GM12874 (cell line): ENCODE measurements around the gene SH3GL1.

Experiments used
- TF ChIP-seq, protein P1 (sequence below): IDR thresholded peaks from 2 replicates; pipeline ENCODE4 v1.5.1; 2011; ENCODE audit warnings: low read depth, mild to moderate bottlenecking, control low read depth, low read length, moderate library complexity; ENCODE audit not compliant: insufficient read depth

SH3GL1 gene

DNA sequence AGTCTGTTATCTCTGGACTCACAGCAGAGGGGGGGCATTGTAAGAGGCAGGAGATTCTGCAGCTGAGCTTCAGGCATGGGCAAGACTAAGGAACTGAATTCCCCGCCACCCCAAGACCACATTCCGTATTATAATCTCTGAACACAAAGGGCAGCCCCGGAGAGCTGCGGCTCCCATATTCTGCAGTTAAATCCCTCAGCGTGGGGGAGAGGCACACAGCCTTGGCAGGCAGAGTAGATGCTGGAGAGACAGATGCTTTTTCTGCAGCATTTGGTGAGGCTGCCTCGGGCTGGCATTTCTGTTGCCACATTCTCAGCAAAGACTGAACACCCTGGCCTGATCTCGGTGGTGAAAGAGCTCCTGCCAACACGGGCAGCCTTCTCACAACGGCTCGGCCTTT, 15.0 kb upstream of the SH3GL1 start:
- TF ChIP-seq, protein P1, sequence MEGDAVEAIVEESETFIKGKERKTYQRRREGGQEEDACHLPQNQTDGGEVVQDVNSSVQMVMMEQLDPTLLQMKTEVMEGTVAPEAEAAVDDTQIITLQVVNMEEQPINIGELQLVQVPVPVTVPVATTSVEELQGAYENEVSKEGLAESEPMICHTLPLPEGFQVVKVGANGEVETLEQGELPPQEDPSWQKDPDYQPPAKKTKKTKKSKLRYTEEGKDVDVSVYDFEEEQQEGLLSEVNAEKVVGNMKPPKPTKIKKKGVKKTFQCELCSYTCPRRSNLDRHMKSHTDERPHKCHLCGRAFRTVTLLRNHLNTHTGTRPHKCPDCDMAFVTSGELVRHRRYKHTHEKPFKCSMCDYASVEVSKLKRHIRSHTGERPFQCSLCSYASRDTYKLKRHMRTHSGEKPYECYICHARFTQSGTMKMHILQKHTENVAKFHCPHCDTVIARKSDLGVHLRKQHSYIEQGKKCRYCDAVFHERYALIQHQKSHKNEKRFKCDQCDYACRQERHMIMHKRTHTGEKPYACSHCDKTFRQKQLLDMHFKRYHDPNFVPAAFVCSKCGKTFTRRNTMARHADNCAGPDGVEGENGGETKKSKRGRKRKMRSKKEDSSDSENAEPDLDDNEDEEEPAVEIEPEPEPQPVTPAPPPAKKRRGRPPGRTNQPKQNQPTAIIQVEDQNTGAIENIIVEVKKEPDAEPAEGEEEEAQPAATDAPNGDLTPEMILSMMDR = no peak

DNA sequence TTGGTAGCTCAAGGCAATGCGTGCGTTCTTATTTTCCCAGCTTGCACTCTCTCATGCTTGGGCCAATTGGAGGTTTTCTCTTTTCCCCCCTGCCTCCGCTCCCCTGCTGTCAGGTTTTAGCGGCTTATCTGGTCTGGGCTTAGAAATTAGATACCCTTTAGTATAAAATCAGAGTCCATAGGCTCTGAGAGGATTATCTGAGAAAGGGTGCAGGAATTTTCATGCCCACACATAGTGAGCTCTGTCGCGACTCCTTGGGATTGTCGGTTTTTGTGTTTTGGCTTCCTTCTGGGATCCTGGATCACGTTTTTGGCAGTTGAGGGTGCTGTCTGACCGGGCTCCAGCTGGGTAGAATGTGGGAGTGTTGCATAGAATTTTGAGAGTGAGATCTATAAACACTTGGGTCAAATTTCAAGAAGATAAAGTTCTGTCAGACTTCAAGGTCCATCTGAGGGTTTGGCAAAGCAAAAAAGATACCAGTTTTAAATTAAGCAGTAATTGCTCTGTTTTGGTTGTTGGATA, 14.5 kb upstream of the SH3GL1 start:
- TF ChIP-seq, protein P1 = no peak

- TF ChIP-seq, protein P1 = no peak
Measured at GRCh38 chr19:4414144-4414799, 13.9 kb upstream of the SH3GL1 start.

DNA sequence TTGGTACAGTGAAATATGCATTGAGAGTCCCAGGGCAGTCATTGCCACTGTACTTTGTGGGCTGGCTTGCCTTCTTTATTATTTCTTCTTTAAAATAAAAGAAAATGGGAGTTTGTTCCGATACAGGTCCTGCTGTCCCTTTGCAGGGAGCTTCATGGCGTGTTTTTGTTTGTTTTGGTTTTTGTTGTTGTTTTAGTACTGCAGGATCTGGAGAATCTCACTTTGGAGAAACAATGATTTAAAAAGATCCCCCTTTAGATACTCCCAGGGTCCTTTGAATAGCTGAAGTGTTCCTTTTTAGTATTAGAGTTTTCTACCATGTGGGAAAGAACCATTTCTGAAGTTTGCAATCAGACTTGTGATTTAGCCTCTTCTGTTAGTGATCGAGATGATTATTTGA, 13.2 kb upstream of the SH3GL1 start:
- TF ChIP-seq, protein P1 = no peak

- TF ChIP-seq, protein P1 = no peak
Measured at GRCh38 chr19:4409123-4409933, 9.0 kb upstream of the SH3GL1 start.

- TF ChIP-seq, protein P1 = no peak
Measured at GRCh38 chr19:4406626-4407025, 6.3 kb upstream of the SH3GL1 start.

DNA sequence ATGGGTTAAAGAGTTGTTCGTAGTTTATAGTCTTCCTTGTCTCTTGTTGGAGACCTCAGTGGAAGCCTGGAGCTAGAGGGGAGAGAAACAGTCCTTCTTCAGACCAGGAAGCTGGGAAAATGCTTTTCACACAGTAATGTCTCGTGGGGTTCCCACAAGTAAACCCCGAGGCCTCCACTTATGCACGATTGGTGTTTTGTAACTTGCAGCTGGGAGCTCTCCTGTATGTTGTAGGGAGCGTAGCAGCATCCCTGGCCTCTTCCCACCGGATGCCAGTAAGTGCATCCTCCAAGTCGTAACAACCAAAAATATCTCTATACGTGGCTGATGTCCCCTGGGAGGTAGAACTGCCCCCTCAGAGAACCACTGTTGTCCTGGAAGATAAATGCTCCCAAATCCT, 5.6 kb upstream of the SH3GL1 start:
- TF ChIP-seq, protein P1 = no peak
